Mucosa of stomach (tissue), 1 donor: ENCODE results near the gene CAPN13.

ENCODE experiments used
- H3K27me3 ChIP-seq: one replicate; pipeline ENCODE4 v1.7.0; 2013; ENCODE audit warnings: mild to moderate bottlenecking, low read length; ENCODE audit not compliant: control insufficient read depth, insufficient read depth
- H3K36me3 ChIP-seq: one replicate; pipeline ENCODE4 v1.7.0; 2013; ENCODE audit warnings: low read length; ENCODE audit not compliant: control insufficient read depth, insufficient read depth
- H3K4me1 ChIP-seq: one replicate; pipeline ENCODE4 v1.7.0; 2013; ENCODE audit warnings: mild to moderate bottlenecking, low read length; ENCODE audit not compliant: control insufficient read depth, insufficient read depth
- H3K4me3 ChIP-seq: one replicate; pipeline ENCODE4 v1.7.0; 2013; ENCODE audit warnings: low read length
- H3K9ac ChIP-seq: one replicate; pipeline ENCODE4 v1.7.0; 2013; ENCODE audit warnings: mild to moderate bottlenecking, low read length, moderate library complexity
- H3K9me3 ChIP-seq: one replicate; pipeline ENCODE4 v1.7.0; 2013; ENCODE audit warnings: mild to moderate bottlenecking, low read length, moderate library complexity; ENCODE audit not compliant: control insufficient read depth
- donor health status: Pancreatic carcinoma.

Gene CAPN13

GRCh38 chr2:30756971-30757370 is 50.3 kb downstream of the CAPN13 start:
- H3K4me3 ChIP-seq = no peak overlapping the region
- no peaks in the 10 kb centered on the region for H3K9me3 ChIP-seq
- H3K4me1 ChIP-seq = peaks cover 9% of the 10 kb centered on the region
- H3K36me3 ChIP-seq = no peaks in the 10 kb centered on the region
- no peak overlapping the region for H3K9ac ChIP-seq
- no peaks in the 10 kb centered on the region for H3K27me3 ChIP-seq

GRCh38 chr2:30756051-30756719 is 51.1 kb downstream of the CAPN13 start:
- H3K4me3 ChIP-seq = no peak overlapping the region
- peaks cover 9% of the 10 kb centered on the region for H3K4me1 ChIP-seq
- no peaks in the 10 kb centered on the region for H3K27me3 ChIP-seq
- H3K9ac ChIP-seq = no peak overlapping the region
- no peaks in the 10 kb centered on the region for H3K36me3 ChIP-seq
- H3K9me3 ChIP-seq = no peaks in the 10 kb centered on the region

GRCh38 chr2:30753630-30754029 is 53.6 kb downstream of the CAPN13 start:
- H3K36me3 ChIP-seq = no peaks in the 10 kb centered on the region
- H3K27me3 ChIP-seq = no peaks in the 10 kb centered on the region
- H3K9me3 ChIP-seq = no peaks in the 10 kb centered on the region
- no peak overlapping the region for H3K4me3 ChIP-seq
- no peak overlapping the region for H3K9ac ChIP-seq
- H3K4me1 ChIP-seq = peaks cover 9% of the 10 kb centered on the region

- Histone ChIP-seq H3K27me3 (no peaks in the 10 kb centered on the region), H3K9me3 (no peaks in the 10 kb centered on the region), H3K36me3 (peaks cover 4% of the 10 kb centered on the region), H3K9ac (no peak overlapping the region), H3K4me1 (peaks cover 12% of the 10 kb centered on the region), H3K4me3 (no peak overlapping the region)
Observed at GRCh38 chr2:30752811-30753210, 54.4 kb downstream of the CAPN13 start.

- no peak overlapping the region for H3K9ac ChIP-seq
- H3K9me3 ChIP-seq = no peaks in the 10 kb centered on the region
- H3K4me3 ChIP-seq = no peak overlapping the region
- peaks cover 16% of the 10 kb centered on the region for H3K4me1 ChIP-seq
- peaks cover 4% of the 10 kb centered on the region for H3K36me3 ChIP-seq
- no peaks in the 10 kb centered on the region for H3K27me3 ChIP-seq
Observed at GRCh38 chr2:30747206-30747605, 60.0 kb downstream of the CAPN13 start.

GRCh38 chr2:30744823-30745222 is 62.4 kb downstream of the CAPN13 start:
- H3K4me1 ChIP-seq = peaks cover 16% of the 10 kb centered on the region
- H3K27me3 ChIP-seq = no peaks in the 10 kb centered on the region
- peaks cover 4% of the 10 kb centered on the region for H3K36me3 ChIP-seq
- H3K9ac ChIP-seq = no peak overlapping the region
- H3K9me3 ChIP-seq = no peaks in the 10 kb centered on the region
- H3K4me3 ChIP-seq = no peak overlapping the region

GRCh38 chr2:30741576-30741975 is 65.7 kb downstream of the CAPN13 start:
- Histone ChIP-seq H3K9ac (no peak overlapping the region), H3K4me3 (no peak overlapping the region), H3K9me3 (no peaks in the 10 kb centered on the region), H3K4me1 (peaks cover 1% of the 10 kb centered on the region), H3K27me3 (no peaks in the 10 kb centered on the region), H3K36me3 (no peaks in the 10 kb centered on the region)

GRCh38 chr2:30738141-30738911 is 68.9 kb downstream of the CAPN13 start:
- Histone ChIP-seq H3K9ac (no peak overlapping the region), H3K9me3 (no peaks in the 10 kb centered on the region), H3K36me3 (no peaks in the 10 kb centered on the region), H3K4me1 (no peaks in the 10 kb centered on the region), H3K4me3 (no peak overlapping the region), H3K27me3 (no peaks in the 10 kb centered on the region)

- H3K36me3 ChIP-seq = no peaks in the 10 kb centered on the region
- no peak overlapping the region for H3K4me3 ChIP-seq
- H3K4me1 ChIP-seq = no peaks in the 10 kb centered on the region
- H3K9ac ChIP-seq = no peak overlapping the region
- H3K27me3 ChIP-seq = no peaks in the 10 kb centered on the region
- H3K9me3 ChIP-seq = no peaks in the 10 kb centered on the region
Observed at GRCh38 chr2:30737326-30737610, 70.0 kb downstream of the CAPN13 start.

- no peaks in the 10 kb centered on the region for H3K27me3 ChIP-seq
- H3K9me3 ChIP-seq = no peaks in the 10 kb centered on the region
- H3K36me3 ChIP-seq = no peaks in the 10 kb centered on the region
- no peak overlapping the region for H3K9ac ChIP-seq
- no peak overlapping the region for H3K4me3 ChIP-seq
- H3K4me1 ChIP-seq = no peaks in the 10 kb centered on the region
Observed at GRCh38 chr2:30736461-30737325, 70.6 kb downstream of the CAPN13 start.

- Histone ChIP-seq H3K4me1 (no peaks in the 10 kb centered on the region), H3K27me3 (no peaks in the 10 kb centered on the region)
Observed at GRCh38 chr2:30733876-30734520, 73.2 kb downstream of the CAPN13 start.

GRCh38 chr2:30732876-30733275 is 74.4 kb downstream of the CAPN13 start:
- Histone ChIP-seq H3K9me3 (no peaks in the 10 kb centered on the region), H3K4me1 (no peaks in the 10 kb centered on the region), H3K36me3 (peaks cover 6% of the 10 kb centered on the region), H3K9ac (no peak overlapping the region), H3K4me3 (no peak overlapping the region), H3K27me3 (no peaks in the 10 kb centered on the region)

More at GRCh38 chr2:30733876-30734520, 73.2 kb downstream of the CAPN13 start:
- H3K9ac ChIP-seq = no peak overlapping the region
- H3K36me3 ChIP-seq = no peaks in the 10 kb centered on the region
- no peaks in the 10 kb centered on the region for H3K9me3 ChIP-seq
- H3K4me3 ChIP-seq = no peak overlapping the region
